ENCODE results near the gene SMARCB1.

Gene SMARCB1

DNA sequence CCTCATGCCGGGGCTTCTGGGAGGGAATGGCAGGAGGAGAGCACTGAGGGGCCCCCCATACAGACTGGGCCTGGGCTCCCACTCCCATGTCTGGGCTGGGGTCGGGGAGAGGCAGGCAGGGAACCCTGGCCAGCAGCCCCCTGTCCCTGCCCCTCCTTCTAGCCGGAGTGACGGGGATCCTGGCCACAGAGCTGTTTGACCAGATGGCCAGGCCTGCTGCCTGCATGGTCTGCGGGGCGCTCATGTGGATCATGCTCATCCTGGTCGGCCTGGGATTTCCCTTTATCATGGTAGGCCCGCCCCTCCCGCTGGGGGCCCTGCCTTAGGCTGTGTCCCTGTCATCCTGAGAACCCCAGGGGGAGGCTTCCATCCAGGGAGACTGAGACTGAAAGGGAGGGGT is 97.4 kb downstream of the SMARCB1 start:
- no peak for DNase-seq (ENCODE audit: low read depth in 2 of 2)
